T-helper 1 cell treated with Interleukin-12 subunit alpha and Interleukin-12 subunit beta and Interleukin-4 antibody, amounts not matched to agents 30 ng/mL and 1 ng/mL, for 36 hours (primary cell): ENCODE results near the gene PARG. TPM values are rescaled to one million over a fixed set of nuclear protein-coding genes. Genes with fewer than 3 reads are reported as not detected.
"Not testable (repeated sequence)": the region's sequence is repeated elsewhere in the genome, so short reads cannot be mapped to it uniquely, and the experiment has no call there.

Experiments
- intact Hi-C: fragments of 100-400 bp; cut with micrococcal nuclease; formaldehyde crosslinking; loops from one replicate; pipeline ENCODE4 v1.15.1; 2024
- total RNA-seq: library from RNA; stranded (reverse); gene quantifications from 2 replicates; pipeline ENCODE4 v1.2.3, GENCODE V29; 2022

Gene PARG
- total RNA-seq, 1 donor from 2014 or later = 33.2 TPM

GRCh38 chr10:49831352-49832035 lies 110.3 kb downstream of the PARG start:
- intact Hi-C loops = no loop called here

DNA sequence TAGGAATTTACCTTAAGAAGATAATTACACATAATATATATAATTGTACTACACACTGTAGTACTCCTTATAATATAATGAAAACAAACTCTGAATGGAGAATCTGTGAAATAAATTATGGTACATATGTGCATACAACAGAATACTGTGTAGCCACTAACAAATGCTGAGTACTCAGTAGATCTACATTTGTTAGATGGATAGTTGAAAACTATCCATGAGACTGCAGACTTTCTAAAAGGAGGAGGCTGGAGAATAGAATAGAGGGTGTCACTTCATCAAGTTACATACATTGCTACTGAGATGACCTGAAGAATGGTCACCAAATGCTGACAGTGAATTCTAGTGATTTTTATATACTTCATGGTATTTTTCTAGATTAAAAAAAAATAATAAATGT lies 111.0 kb downstream of the PARG start:
- intact Hi-C loops = no loop called here

DNA sequence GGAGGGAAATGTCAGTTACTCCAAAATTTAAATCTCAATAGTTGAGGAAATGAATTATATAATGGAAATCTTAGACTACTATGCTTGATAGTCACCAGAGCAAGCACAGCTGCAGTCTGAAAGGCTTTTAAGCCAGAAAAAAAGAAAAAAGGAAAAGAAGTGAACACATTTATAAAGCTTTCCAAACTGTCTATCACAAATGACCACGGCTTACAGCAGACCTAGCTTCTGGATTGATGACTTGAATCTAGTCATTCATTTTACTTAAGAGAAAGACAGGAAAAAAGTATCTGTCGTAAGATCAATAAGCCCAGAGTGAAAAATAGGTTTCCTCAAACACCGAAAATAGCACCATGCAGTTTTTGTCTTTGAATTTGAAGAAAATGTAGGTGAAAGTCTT lies 111.8 kb downstream of the PARG start:
- intact Hi-C loops = no loop called here

DNA sequence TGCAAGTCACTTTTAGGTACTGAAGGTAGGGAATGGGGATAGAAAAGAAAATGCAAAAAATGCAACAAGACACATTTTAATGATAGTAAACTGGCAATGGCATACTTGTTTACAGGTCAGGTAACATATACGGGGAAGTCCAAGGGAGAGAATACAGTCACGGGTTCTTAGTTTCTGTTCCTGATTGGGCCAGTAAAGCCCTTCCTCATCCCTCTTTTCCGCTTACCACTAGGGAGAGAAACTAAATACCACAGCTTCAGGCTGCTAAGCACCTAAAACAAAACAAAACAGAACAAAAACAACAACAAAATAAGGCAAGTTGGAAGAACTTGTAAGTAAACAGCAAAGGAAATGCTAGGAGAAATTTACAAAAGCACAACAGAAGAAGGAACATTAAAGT lies 114.5 kb downstream of the PARG start:
- intact Hi-C loops = no loop called here

DNA sequence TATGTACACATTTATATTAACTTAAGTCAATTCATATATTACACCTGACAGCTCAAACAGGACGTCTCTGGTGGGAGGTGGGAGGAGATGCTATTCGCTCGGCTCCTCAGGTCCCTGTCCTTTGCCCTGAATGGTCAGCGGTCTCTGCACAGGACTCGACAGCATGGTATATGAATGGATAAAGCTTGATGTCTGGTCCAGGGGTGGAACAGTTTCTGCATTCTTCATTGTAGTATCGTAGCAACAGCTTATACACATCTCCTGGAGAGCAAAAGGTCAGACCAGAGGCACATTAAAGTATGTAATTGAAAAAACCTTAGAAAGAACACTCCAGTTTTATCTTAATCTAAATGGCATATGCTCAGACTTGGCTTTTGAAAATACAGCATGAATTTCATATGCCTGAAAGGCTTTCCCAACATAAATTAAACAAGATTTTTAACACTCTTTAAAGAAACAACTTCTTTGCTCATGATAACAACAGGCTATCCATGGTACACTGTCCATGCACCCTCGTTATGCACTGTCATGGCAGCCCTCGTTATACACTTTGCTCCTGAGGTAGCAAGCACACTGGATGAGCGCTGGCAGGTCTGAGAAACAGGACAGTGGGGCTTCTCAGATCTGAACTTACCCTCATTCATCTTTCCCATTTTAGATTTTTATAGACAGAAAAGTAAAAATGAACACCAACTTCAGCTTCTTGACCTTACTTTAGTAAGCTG lies 122.4 kb downstream of the PARG start:
- intact Hi-C loops = no loop called here

DNA sequence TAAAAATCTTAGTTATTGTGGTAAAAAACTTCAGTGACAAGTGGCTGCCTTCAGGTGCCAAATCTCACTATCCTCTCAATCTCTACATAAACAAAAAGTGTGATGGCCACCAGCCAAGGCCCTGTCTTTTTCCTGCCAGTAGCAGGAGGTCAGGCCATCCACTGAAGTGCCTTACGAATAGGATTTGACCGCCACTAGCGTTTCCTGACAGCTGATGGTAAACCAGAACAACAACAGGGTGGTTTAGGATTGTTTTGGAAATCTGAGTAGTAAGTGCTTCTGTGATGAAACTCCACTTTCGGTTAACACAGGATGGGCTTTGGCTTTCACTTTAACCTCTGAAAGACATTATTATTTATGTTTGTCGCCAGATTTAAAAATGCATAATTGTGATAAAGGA lies 124.0 kb downstream of the PARG start:
- intact Hi-C loops = no loop called here

- intact Hi-C loops = no loop called here
Measured at GRCh38 chr10:49803988-49804387, 137.8 kb downstream of the PARG start.

GRCh38 chr10:49798275-49798674 lies 143.6 kb downstream of the PARG start:
- intact Hi-C loops = no loop called here

- intact Hi-C loops = no loop called here
Measured at GRCh38 chr10:49791100-49791499, 150.7 kb downstream of the PARG start.

DNA sequence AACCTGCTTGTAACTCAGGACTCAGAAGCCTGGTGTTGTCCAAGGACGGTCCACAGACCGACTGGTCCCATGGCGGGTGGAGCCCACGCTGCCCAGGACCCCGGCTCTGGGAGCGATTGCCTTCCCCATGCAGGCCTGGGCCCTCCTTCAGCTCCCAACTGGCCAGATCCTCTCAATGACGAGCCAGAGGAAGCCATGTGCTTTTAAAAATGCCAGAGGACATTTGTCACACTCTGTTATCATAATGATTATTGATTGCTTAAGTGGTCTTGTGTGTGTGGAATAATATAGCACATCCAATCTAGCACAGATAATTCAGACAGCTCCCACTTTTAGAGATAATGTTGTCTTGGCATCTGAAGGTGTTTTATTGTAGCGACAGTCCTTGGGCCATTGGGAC lies 157.1 kb downstream of the PARG start:
- intact Hi-C loops = no loop called here

DNA sequence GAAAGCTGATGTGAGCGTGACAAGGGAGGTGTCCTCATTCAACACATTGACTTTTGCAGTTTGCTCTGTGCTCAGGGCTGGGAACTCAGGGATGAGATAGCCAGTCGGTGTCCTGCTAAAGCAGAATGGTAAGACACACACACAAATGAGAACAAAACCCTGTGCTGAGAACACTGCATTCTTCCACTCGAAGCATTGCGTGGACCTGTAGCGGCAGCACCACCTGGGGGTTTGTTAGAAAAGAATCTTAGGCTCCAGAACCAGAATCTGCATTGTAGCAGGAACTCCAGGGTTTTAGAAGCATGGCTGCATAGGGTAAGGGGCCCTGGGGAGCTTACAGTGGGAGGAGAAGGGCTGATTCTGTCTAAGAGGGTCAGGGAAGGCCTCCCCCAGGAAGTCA lies 158.2 kb downstream of the PARG start:
- intact Hi-C loops = no loop called here

DNA sequence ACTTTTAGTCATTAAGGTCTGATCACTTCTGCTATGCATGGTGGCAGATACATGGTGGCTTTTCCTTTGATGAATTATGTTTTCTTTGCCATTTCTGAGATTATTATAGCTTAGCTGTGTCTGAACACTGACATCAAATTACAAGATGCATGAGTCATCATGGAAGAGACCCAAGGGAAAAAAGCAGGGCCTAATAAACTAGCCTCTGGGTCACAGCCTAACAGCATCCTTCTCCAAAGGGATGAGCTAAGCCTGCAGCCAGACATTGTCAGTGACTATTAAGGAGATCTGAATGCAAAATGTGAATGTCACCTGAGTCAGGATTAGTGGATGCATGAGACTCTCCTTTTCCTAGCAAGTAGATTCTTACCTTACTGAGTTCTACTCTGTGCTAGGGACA lies 160.6 kb downstream of the PARG start:
- intact Hi-C loops = no loop called here

- intact Hi-C loops = no loop called here
Measured at GRCh38 chr10:49778197-49778596, 163.6 kb downstream of the PARG start.

GRCh38 chr10:49776851-49777250 lies 165.0 kb downstream of the PARG start:
- intact Hi-C loops = no loop called here

DNA sequence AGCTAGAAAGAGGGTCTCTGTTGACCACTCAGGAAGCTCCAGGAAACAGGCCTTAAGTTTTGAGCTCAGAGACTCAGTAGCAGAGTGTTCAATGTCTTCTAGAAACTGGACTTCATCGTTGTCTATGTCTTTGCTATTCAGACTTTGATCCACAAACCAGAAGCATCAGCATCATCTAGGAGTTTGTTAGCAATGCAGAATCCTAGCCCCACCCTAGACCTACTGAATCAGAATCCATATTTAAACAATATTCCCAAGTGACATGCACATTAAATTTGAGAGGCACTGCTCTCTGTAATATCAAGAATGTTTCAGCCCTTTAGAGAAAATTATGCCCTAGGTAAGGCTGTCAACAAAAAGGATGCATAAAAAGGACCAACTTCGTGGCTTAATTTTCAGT lies 166.8 kb downstream of the PARG start:
- intact Hi-C loops = no loop called here

GRCh38 chr10:49772944-49773343 lies 168.9 kb downstream of the PARG start:
- intact Hi-C loops = not testable (repeated sequence)

DNA sequence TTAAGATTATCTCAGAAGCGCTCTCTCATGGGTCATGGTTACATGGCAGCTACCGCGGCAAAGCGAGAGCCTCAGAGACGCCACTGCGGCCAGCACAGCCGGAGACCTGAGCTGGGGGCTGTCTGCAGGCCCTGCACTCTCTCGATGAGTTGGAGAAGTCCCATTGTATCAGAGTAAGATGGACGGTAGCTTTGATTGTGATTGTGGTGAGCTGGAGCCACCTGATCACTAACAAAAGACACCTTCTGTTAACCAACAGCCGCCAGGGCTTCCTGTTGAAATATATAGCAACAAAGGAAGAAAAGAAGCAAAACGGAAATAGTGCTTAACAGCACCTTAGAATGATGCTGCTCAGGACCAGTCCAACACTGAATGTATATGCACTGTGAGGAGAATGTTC lies 170.8 kb downstream of the PARG start:
- intact Hi-C loops = not testable (repeated sequence)

GRCh38 chr10:49769692-49770091 lies 172.1 kb downstream of the PARG start:
- intact Hi-C loops = loop anchor here (10.0 kb wide), 1 partner anchor 365 kb away; no protein-coding TSS in a partner anchor

DNA sequence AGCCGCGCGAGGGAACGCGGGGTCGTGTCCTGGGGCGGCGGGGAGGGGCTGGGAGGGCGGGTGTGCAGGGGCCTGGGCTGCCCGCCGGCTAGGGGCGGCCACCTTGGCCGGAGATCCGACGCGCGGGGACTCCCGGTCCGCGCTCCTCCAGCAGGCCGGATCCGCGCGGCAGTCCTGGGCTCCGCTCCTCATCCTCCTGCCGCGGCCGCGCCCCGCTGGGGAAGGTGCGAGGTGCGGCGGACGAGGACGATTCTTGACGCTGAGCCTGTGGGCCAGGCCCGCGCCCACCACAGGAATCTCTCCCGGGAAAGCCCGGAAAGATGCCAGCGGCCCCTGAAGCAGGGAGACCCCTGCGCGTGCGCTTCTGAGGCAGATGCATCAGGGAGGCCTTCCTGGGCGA lies 173.1 kb downstream of the PARG start:
- intact Hi-C loops = loop anchor here (10.0 kb wide), 1 partner anchor 364 kb away; no protein-coding TSS in a partner anchor

GRCh38 chr10:49768329-49768728 lies 173.5 kb downstream of the PARG start:
- intact Hi-C loops = loop anchor here (10.0 kb wide), 1 partner anchor 364 kb away; no protein-coding TSS in a partner anchor
